H9 (cell line): ENCODE data around the gene ANKRD39. TPM values are rescaled to one million over a fixed set of nuclear protein-coding genes. Genes with fewer than 3 reads are reported as not detected.

Source experiments
- DNase-seq: peaks from one replicate; pipeline ENCODE4 v3.0.0-alpha.2; 2017
- H2AFZ ChIP-seq: one replicate; pipeline ENCODE4 v1.6.1; 2013; ENCODE audit warnings: mild to moderate bottlenecking, low read length, control low read depth, moderate library complexity
- H2AK5ac ChIP-seq: 2 replicates; pipeline ENCODE4 v1.6.1; 2013; ENCODE audit warnings: low read length, control low read depth, mixed read lengths; ENCODE audit not compliant: insufficient read length
- H2BK120ac ChIP-seq: one replicate; pipeline ENCODE4 v1.6.1; 2013; ENCODE audit warnings: low read depth, mild to moderate bottlenecking, low read length, control low read depth, inconsistent platforms; ENCODE audit not compliant: poor library complexity, severe bottlenecking
- H2BK12ac ChIP-seq: 2 replicates; pipeline ENCODE4 v1.6.1; 2013; ENCODE audit warnings: low read length, control low read depth, mixed read lengths, low read depth; ENCODE audit not compliant: insufficient read length
- H2BK15ac ChIP-seq: 2 replicates; pipeline ENCODE4 v1.6.1; 2013; ENCODE audit warnings: low read depth, low read length, control low read depth
- H2BK20ac ChIP-seq: one replicate; pipeline ENCODE4 v1.6.1; 2013; ENCODE audit warnings: low read depth, mild to moderate bottlenecking, low read length, control low read depth, inconsistent platforms; ENCODE audit not compliant: poor library complexity, severe bottlenecking
- H2BK5ac ChIP-seq: 2 replicates; pipeline ENCODE4 v1.6.1; 2013; ENCODE audit warnings: low read length, control low read depth, mixed read lengths; ENCODE audit not compliant: insufficient read length
- H3K14ac ChIP-seq: 2 replicates; pipeline ENCODE4 v1.6.1; 2013; ENCODE audit warnings: low read length, control low read depth; ENCODE audit not compliant: insufficient read depth
- H3K18ac ChIP-seq: 2 replicates; pipeline ENCODE4 v1.6.1; 2013; ENCODE audit warnings: low read depth, mild to moderate bottlenecking, mixed read lengths, low read length, control low read depth; ENCODE audit not compliant: insufficient read length
- H3K23ac ChIP-seq: 2 replicates; pipeline ENCODE4 v1.6.1; 2013; ENCODE audit warnings: low read length, control low read depth, mixed read lengths, low read depth; ENCODE audit not compliant: insufficient read length
- H3K23me2 ChIP-seq: 2 replicates; pipeline ENCODE4 v1.6.1; 2013; ENCODE audit warnings: low read depth, mild to moderate bottlenecking, mixed read lengths, low read length, control low read depth; ENCODE audit not compliant: insufficient read length, poor library complexity, severe bottlenecking
- H3K27ac ChIP-seq: 2 replicates; pipeline ENCODE4 v1.5.1; 2013; ENCODE audit warnings: low read length, control low read depth, mixed read lengths, low read depth; ENCODE audit not compliant: insufficient read length
- H3K27me3 ChIP-seq: 2 replicates; pipeline ENCODE4 v1.6.1; 2013; ENCODE audit warnings: low read length, control low read depth, inconsistent platforms; ENCODE audit not compliant: insufficient read depth
- H3K4ac ChIP-seq: 2 replicates; pipeline ENCODE4 v1.6.1; 2013; ENCODE audit warnings: low read depth, mild to moderate bottlenecking, control low read depth, inconsistent platforms, low read length, moderate library complexity
- H3K4me1 ChIP-seq: 2 replicates; pipeline ENCODE4 v1.6.1; 2013; ENCODE audit warnings: low read length, control low read depth, inconsistent platforms; ENCODE audit not compliant: insufficient read depth
- H3K4me2 ChIP-seq: 2 replicates; pipeline ENCODE4 v1.6.1; 2013; ENCODE audit warnings: low read length, control low read depth, mixed read lengths; ENCODE audit not compliant: insufficient read length, insufficient read depth
- H3K56ac ChIP-seq: 2 replicates; pipeline ENCODE4 v1.6.1; 2013; ENCODE audit warnings: low read depth, mild to moderate bottlenecking, mixed read lengths, low read length, control low read depth; ENCODE audit not compliant: insufficient read length
- H3K79me1 ChIP-seq: 2 replicates; pipeline ENCODE4 v1.6.1; 2013; ENCODE audit warnings: low read depth, mild to moderate bottlenecking, moderate library complexity, low read length, control low read depth, inconsistent platforms; ENCODE audit not compliant: insufficient read depth, poor library complexity, severe bottlenecking
- H3K79me2 ChIP-seq: 2 replicates; pipeline ENCODE4 v1.6.1; 2013; ENCODE audit warnings: low read length, control low read depth, inconsistent platforms; ENCODE audit not compliant: insufficient read depth
- H3K9ac ChIP-seq: 2 replicates; pipeline ENCODE4 v1.6.1; 2013; ENCODE audit warnings: low read length, control low read depth, mixed read lengths; ENCODE audit not compliant: insufficient read length; ENCODE audit errors: extremely low read depth
- H3K9me3 ChIP-seq: one replicate; pipeline ENCODE4 v1.6.1; 2013; ENCODE audit warnings: low read depth, low read length, inconsistent platforms; ENCODE audit not compliant: control insufficient read depth
- H3T11ph ChIP-seq: one replicate; pipeline ENCODE4 v1.6.1; 2013; ENCODE audit warnings: mild to moderate bottlenecking, low read length, control low read depth, inconsistent platforms
- H4K20me1 ChIP-seq: one replicate; pipeline ENCODE4 v1.6.1; 2013; ENCODE audit not compliant: control insufficient read depth, insufficient read length, insufficient read depth
- H4K5ac ChIP-seq: 2 replicates; pipeline ENCODE4 v1.6.1; 2013; ENCODE audit warnings: low read depth, mild to moderate bottlenecking, mixed read lengths, low read length, control low read depth; ENCODE audit not compliant: insufficient read length
- H4K8ac ChIP-seq: replicated peaks from 2 replicates; pipeline ENCODE4 v1.6.1; 2013; ENCODE audit warnings: low read length, control low read depth, mixed read lengths, low read depth; ENCODE audit not compliant: insufficient read length
- H4K91ac ChIP-seq: 2 replicates; pipeline ENCODE4 v1.6.1; 2013; ENCODE audit warnings: low read depth, mild to moderate bottlenecking, moderate library complexity, mixed read lengths, low read length, control low read depth; ENCODE audit not compliant: insufficient read length
- H3K27ac Mint-ChIP-seq, 3 experiments: 2 replicates in 2 of 3; 3 replicates in 1 of 3; pipeline ENCODE4 v1.8.0; 2020 to 2021; ENCODE audit warnings: mixed read lengths in 3 of 3, mild to moderate bottlenecking in 1 of 3, moderate library complexity in 1 of 3
- H3K27me3 Mint-ChIP-seq: 2 replicates; pipeline ENCODE4 v1.8.0; 2021; ENCODE audit warnings: low read depth, mild to moderate bottlenecking, moderate library complexity, mixed read lengths
- H3K36me3 Mint-ChIP-seq, 3 experiments: 2 replicates in 2 of 3; 3 replicates in 1 of 3; pipeline ENCODE4 v1.8.0; 2020 to 2021; ENCODE audit warnings: low read depth in 3 of 3, mixed read lengths in 3 of 3; ENCODE audit not compliant: insufficient read depth in 1 of 3
- H3K4me1 Mint-ChIP-seq, 2 experiments: 2 replicates each; pipeline ENCODE4 v1.8.0; 2020; ENCODE audit warnings: mixed read lengths in 2 of 2
- H3K4me3 Mint-ChIP-seq, 2 experiments: 2 replicates in 1 of 2; 3 replicates in 1 of 2; pipeline ENCODE4 v1.8.0; 2020 to 2021; ENCODE audit warnings: mild to moderate bottlenecking in 2 of 2, mixed read lengths in 2 of 2, moderate library complexity in 1 of 2
- H3K9me3 Mint-ChIP-seq, 2 experiments: 2 replicates in 1 of 2; 3 replicates in 1 of 2; pipeline ENCODE4 v1.8.0; 2020; ENCODE audit warnings: mild to moderate bottlenecking in 2 of 2, mixed read lengths in 2 of 2, moderate library complexity in 1 of 2
- CTCF ChIP-seq: fragments of 200-600 bp; sonication (generic); conservative IDR thresholded peaks from 3 replicates; pipeline ENCODE4 v1.8.0; 2021; ENCODE audit warnings: antibody characterized with exemption, mild to moderate bottlenecking
- WGBS: extraction: QIAGEN DNeasy Blood & Tissue Kit; methylation state at CpG from one replicate; pipeline ENCODE4 v1.1.7; 2013; ENCODE audit warnings: missing lambda C conversion rate, low lambda C conversion rate, mixed read lengths; ENCODE audit not compliant: insufficient read length; ENCODE audit errors: extremely low coverage; 5-methylcytosine and 5-hydroxymethylcytosine counted together
- total RNA-seq: library from RNA; stranded (reverse); gene quantifications from 2 replicates; pipeline ENCODE4 v1.2.1, GENCODE V29; 2021

The ANKRD39 gene
- total RNA-seq, 1 experiment from 2014 or later: 13.0 TPM

DNA sequence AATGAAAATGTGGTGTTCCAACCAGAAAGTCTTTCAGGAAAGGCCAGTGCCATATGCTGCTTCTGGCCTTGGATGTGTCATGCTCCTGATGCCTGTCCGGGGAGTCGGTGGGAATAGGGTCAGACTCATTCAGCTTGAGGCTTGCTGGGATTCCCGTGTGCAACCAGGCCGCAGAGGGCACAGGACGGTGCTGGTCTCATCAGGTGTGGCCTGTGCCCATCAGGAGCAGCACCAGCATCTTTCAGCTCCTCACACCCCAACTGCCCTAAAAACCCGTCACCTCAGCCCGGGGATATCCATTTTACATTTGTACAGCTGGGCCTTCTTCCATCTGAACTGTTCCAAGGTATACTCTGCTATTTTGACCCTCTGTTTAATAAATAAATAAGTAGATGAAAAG is 55.1 kb downstream of the ANKRD39 start:
- H4K5ac ChIP-seq: no peak overlapping the region
- H3K4me2 ChIP-seq: no peak overlapping the region
- no CpG with 5 or more reads among the region's 7 CpGs for WGBS
- no peak overlapping the region for H2BK20ac ChIP-seq
- H3K79me2 ChIP-seq: no peaks in the 10 kb centered on the region
- H2BK5ac ChIP-seq: no peak overlapping the region
- H3K27me3 Mint-ChIP-seq: no peaks in the 10 kb centered on the region
- no peak overlapping the region for H3K4ac ChIP-seq
- peaks cover 0 to 4% of the 10 kb centered on the region in 2 experiments; a peak in 1 of 5 replicates for H3K9me3 Mint-ChIP-seq
- H4K8ac ChIP-seq: no peak overlapping the region
- H3K27ac ChIP-seq: no peak overlapping the region
- no peak overlapping the region for H4K91ac ChIP-seq
- H3K27ac Mint-ChIP-seq: no peak overlapping the region; a peak in 1 of 7 replicates
- no peak overlapping the region for H3K4me3 Mint-ChIP-seq
- H3K14ac ChIP-seq: no peak overlapping the region
- no peaks in the 10 kb centered on the region for H3K9me3 ChIP-seq
- no peak overlapping the region for H3T11ph ChIP-seq
- no peaks in the 10 kb centered on the region for H4K20me1 ChIP-seq
- H3K23me2 ChIP-seq: no peaks in the 10 kb centered on the region
- no peak overlapping the region for H2AK5ac ChIP-seq
- H3K9ac ChIP-seq: no peak overlapping the region
- no peaks in the 10 kb centered on the region for H3K27me3 ChIP-seq
- H2AFZ ChIP-seq: no peak overlapping the region
- H3K4me1 Mint-ChIP-seq: no peaks in the 10 kb centered on the region
- H3K23ac ChIP-seq: no peak overlapping the region
- peaks cover 5 to 15% (median 8%) of the 10 kb centered on the region in 3 experiments for H3K36me3 Mint-ChIP-seq
- no peak overlapping the region for H2BK15ac ChIP-seq
- no peaks in the 10 kb centered on the region for H3K4me1 ChIP-seq
- no peaks in the 10 kb centered on the region for H3K79me1 ChIP-seq
- no peak overlapping the region for H2BK120ac ChIP-seq
- TF ChIP-seq CTCF: no peak
- H3K56ac ChIP-seq: no peak overlapping the region
- no peak for DNase-seq
- H2BK12ac ChIP-seq: no peak overlapping the region
- H3K18ac ChIP-seq: no peak overlapping the region
